Measurements from ENCODE around the gene AHNAK2. TPM values are rescaled to one million over a fixed set of nuclear protein-coding genes. Genes with fewer than 3 reads are reported as not detected.

AHNAK2 gene
- total RNA-seq, 2 donors from 2014 or later: 3.6 to 5.2 TPM

DNA sequence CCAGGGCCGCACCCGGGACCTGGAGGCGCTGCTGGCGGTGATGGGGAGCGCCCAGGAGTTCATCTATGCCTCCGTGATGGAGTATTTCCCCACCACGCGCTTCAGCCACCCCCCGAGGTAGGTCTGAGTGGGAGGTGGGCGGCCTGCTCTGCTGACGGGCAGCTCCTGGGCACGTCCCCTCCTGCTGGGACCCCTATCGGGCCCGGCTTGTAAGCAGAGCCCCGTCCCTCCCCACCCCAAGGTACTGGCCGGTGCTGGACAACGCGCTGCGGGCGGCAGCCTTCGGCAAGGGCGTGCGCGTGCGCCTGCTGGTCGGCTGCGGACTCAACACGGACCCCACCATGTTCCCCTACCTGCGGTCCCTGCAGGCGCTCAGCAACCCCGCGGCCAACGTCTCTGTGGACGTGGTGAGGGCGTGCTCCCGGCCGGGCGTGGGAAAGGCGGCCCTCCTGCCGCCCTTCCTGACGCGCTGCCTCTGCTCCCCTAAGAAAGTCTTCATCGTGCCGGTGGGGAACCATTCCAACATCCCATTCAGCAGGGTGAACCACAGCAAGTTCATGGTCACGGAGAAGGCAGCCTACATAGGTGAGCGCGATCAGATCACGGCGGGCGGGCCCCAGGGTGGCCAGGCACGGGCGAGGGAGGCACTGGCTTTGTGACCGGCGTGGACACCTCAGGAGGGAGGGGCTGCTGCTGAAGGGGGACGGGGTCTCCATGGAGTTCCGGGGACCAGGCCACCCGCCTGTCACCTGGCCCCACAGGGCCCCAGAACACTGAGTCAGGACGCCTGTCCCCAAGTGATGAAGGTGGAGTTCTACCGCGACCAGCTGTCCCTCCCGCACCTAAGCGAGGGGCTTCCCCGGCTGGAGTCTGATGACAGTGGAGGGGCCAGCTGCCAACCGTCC lies 46.2 kb downstream of the AHNAK2 start:
- Histone ChIP-seq H3K27ac (no peak overlapping the region), H3K4me3 (no peak overlapping the region), H3K9me3 (no peaks in the 10 kb centered on the region), H3K4me1 (peaks cover 26% of the 10 kb centered on the region), H3K27me3 (no peaks in the 10 kb centered on the region), H3K36me3 (replicated peaks in 1 of 2; ENCODE audit: insufficient read depth in 1 of 2, low read depth in 2 of 2) (no peaks in the 10 kb centered on the region)
- TF ChIP-seq POLR2A (IDR thresholded peaks at IDR 0.05): no peak
- TF ChIP-seq, protein P1, sequence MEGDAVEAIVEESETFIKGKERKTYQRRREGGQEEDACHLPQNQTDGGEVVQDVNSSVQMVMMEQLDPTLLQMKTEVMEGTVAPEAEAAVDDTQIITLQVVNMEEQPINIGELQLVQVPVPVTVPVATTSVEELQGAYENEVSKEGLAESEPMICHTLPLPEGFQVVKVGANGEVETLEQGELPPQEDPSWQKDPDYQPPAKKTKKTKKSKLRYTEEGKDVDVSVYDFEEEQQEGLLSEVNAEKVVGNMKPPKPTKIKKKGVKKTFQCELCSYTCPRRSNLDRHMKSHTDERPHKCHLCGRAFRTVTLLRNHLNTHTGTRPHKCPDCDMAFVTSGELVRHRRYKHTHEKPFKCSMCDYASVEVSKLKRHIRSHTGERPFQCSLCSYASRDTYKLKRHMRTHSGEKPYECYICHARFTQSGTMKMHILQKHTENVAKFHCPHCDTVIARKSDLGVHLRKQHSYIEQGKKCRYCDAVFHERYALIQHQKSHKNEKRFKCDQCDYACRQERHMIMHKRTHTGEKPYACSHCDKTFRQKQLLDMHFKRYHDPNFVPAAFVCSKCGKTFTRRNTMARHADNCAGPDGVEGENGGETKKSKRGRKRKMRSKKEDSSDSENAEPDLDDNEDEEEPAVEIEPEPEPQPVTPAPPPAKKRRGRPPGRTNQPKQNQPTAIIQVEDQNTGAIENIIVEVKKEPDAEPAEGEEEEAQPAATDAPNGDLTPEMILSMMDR (IDR thresholded peaks at IDR 0.05): no peak
- DNase-seq: peak in 1 of 4 donors; percentile 7
- 64 to 66% methylated on average over 29 to 58 of the region's 64 CpGs for WGBS, 2 donors
- intact Hi-C loops (cut with DNase I): no loop called here
- ATAC-seq: no peak

DNA sequence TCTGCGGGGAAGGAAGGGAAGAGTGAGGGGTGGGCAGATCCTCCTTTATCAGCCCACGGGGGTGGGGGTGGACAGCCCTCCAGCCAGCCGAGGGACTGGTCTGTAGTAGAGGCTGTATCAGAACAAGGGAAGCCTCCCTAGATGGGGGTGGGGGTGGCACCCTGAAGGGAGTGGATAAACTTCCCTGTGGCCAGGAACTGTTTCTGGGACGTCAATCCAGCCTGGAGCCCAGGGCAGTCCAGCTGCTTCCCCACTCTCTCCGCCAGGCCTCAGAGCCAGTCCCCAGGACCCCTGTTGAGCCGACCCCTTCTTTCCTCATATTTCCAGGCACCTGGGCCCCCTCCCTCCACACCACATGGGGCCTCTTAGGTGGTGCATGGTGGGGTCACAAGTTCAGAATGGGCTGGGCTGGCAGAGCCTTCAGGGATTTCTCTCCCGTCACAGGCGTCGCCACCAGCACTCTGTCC lies 46.8 kb downstream of the AHNAK2 start:
- Histone ChIP-seq H3K9me3 (no peaks in the 10 kb centered on the region), H3K36me3 (replicated peaks in 1 of 2; ENCODE audit: insufficient read depth in 1 of 2, low read depth in 2 of 2) (no peaks in the 10 kb centered on the region), H3K27ac (no peak overlapping the region), H3K27me3 (no peaks in the 10 kb centered on the region), H3K4me3 (no peak overlapping the region), H3K4me1 (peaks cover 26% of the 10 kb centered on the region)
- ATAC-seq (no peak), DNase-seq (no peak)
- TF ChIP-seq, protein P1 (IDR thresholded peaks at IDR 0.05): no peak
- no peak for TF ChIP-seq POLR2A (IDR thresholded peaks at IDR 0.05)
- intact Hi-C loops (cut with DNase I): no loop called here
- WGBS, 2 donors: 79 to 88% methylated on average over 8 to 9 of the region's 9 CpGs

DNA sequence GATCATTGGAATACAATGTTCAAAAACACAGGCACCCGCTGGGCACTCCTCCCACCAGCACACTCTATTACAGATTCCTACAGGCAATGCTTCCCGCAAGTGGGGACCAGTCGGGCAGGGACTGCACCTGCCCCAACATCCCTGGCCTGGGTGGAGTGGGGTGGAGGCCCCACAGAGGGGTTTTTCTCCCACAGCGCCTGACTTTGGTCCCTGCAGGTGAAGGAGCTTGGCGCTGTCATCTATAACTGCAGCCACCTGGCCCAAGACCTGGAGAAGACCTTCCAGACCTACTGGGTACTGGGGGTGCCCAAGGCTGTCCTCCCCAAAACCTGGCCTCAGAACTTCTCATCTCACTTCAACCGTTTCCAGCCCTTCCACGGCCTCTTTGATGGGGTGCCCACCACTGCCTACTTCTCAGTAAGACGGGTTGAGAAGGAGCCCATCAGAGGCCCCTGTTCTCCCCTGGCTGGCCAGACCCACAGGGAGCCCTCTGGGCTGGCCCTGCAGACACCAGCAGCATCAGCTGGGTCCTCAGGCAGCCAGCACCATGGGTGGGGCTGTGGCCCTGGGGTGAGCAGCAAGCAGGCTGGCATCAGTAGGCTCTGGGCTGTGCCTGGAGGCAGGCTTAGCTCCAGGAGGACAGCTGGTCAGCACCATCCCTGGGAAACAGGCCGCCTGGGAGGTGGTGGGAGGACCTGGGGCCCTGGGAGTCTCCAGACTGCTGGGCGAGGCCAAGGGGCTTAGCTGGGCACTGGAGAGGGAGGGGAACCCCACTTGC lies 47.5 kb downstream of the AHNAK2 start:
- 77 to 86% methylated on average over 8 to 10 of the region's 10 CpGs for WGBS, 2 donors
- no peak for ATAC-seq
- Histone ChIP-seq H3K27me3 (no peaks in the 10 kb centered on the region), H3K9me3 (no peaks in the 10 kb centered on the region), H3K4me3 (no peak overlapping the region), H3K4me1 (peaks cover 24% of the 10 kb centered on the region), H3K36me3 (replicated peaks in 1 of 2; ENCODE audit: insufficient read depth in 1 of 2, low read depth in 2 of 2) (no peaks in the 10 kb centered on the region), H3K27ac (no peak overlapping the region)
- TF ChIP-seq, protein P1 (IDR thresholded peaks at IDR 0.05): no peak
- no peak for TF ChIP-seq POLR2A (IDR thresholded peaks at IDR 0.05)
- intact Hi-C loops (cut with DNase I): no loop called here
- peak in 2 of 4 donors; percentile 4 to 43 for DNase-seq

DNA sequence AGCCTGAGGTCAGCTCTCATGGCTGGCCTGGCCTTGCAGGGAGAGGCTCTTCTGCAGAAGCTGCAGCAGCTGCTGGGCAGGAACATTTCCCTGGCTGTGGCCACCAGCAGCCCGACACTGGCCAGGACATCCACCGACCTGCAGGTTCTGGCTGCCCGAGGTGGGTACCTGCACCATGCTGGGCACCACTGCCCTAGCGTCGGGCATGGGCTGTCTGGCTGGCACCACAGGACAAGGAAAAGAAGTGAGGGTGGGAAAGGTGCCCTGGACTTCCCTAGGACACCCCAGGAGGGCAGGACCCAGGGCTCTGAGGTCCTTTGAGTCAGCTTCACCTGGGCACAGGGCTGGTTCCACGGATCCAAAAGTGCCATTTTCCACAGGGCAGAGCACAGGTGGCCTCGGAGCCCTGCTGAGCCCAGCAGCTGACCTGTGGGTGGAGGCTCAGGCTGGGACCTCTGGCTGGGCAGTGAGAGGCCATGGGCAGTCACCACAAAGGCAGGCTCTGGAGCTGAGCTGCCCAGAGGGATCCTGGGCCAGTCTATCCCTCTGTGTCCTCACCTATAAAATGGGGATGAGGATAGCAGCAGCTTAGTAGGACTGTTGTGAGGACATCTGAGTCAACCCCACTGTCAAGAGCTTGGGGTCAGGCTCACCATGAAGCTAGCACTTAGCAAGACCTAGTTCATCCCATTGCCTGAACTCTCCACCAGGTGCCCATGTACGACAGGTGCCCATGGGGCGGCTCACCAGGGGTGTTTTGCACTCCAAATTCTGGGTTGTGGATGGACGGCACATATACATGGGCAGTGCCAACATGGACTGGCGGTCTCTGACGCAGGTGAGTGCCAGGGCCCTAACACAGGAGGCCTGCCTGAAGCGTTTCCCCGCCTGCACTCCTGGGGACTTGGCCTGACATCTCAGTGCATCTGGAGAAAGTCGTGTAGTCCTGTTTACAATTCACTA lies 48.6 kb downstream of the AHNAK2 start:
- H3K36me3 ChIP-seq (replicated peaks in 1 of 2; ENCODE audit: insufficient read depth in 1 of 2, low read depth in 2 of 2): no peaks in the 10 kb centered on the region
- WGBS, 2 donors: 87 to 89% methylated on average over 13 to 15 of the region's 15 CpGs
- TF ChIP-seq POLR2A (IDR thresholded peaks at IDR 0.05): no peak
- TF ChIP-seq, protein P1 (IDR thresholded peaks at IDR 0.05): no peak
- H3K27ac ChIP-seq: no peak overlapping the region
- intact Hi-C loops (cut with DNase I): no loop called here
- no peak for ATAC-seq
- peaks cover 13% of the 10 kb centered on the region for H3K4me1 ChIP-seq
- H3K4me3 ChIP-seq: no peak overlapping the region
- DNase-seq: no peak
- no peaks in the 10 kb centered on the region for H3K9me3 ChIP-seq
- no peaks in the 10 kb centered on the region for H3K27me3 ChIP-seq

Data from body of pancreas (tissue), 4 donors.